Measurements from ENCODE around the gene CALCA. TPM values are rescaled to one million over a fixed set of nuclear protein-coding genes. Genes with fewer than 3 reads are reported as not detected.
"Not testable (repeated sequence)": the region's sequence is repeated elsewhere in the genome, so short reads cannot be mapped to it uniquely, and the experiment has no call there.

CALCA gene, protein sequence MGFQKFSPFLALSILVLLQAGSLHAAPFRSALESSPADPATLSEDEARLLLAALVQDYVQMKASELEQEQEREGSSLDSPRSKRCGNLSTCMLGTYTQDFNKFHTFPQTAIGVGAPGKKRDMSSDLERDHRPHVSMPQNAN
- total RNA-seq = not detected

- peak; percentile 6 for DNase-seq
These were observed at the start of gene CALCA for GRCh38 chr11:14971865-14972580. TSS of gene CALCA (minus strand) at chr11:14972351. CDS start at chr11:14971192, 1,159 bp downstream.

- DNase-seq = no peak
These were observed 44.0 kb upstream of the CALCA start for GRCh38 chr11:15016200-15016599.

DNA sequence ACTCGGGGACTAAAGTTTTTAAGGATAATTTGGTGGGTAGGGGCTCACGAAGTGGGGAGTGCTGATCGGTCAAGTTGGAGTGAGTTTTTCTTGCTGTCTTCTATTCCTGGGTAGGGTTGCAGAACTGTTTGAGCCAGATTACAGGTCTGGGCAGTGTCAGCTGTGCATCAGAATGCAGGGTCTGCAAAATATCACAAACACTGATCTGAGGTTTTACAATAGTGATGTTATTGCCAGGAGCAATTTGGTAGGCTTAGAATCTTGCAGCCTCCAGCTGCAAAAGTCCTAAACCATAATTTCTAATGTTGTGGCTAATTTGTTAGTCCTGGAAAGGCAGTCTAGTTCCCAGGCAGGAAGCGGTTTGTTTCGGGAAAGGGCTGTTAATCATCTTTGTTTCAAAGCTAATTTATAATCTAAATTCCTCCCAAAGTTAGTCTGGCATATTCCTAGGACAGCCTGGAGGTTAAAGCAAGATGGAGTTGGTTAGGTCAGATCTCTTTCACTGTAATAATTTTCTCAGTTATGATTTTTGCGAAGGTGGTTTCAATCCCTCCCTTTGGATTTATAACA lies 39.7 kb upstream of the CALCA start:
- peak; percentile 40 for DNase-seq

GRCh38 chr11:15010865-15011264 lies 38.7 kb upstream of the CALCA start:
- DNase-seq = no peak

- no peak for DNase-seq
These were observed 34.1 kb upstream of the CALCA start for GRCh38 chr11:15006139-15006759.

- DNase-seq = not testable (repeated sequence)
These were observed 16.0 kb upstream of the CALCA start for GRCh38 chr11:14988133-14988532.

- DNase-seq = no peak
These were observed 9.4 kb upstream of the CALCA start for GRCh38 chr11:14981507-14981906.

- no peak for DNase-seq
These were observed 8.7 kb upstream of the CALCA start for GRCh38 chr11:14980854-14981253.

DNA sequence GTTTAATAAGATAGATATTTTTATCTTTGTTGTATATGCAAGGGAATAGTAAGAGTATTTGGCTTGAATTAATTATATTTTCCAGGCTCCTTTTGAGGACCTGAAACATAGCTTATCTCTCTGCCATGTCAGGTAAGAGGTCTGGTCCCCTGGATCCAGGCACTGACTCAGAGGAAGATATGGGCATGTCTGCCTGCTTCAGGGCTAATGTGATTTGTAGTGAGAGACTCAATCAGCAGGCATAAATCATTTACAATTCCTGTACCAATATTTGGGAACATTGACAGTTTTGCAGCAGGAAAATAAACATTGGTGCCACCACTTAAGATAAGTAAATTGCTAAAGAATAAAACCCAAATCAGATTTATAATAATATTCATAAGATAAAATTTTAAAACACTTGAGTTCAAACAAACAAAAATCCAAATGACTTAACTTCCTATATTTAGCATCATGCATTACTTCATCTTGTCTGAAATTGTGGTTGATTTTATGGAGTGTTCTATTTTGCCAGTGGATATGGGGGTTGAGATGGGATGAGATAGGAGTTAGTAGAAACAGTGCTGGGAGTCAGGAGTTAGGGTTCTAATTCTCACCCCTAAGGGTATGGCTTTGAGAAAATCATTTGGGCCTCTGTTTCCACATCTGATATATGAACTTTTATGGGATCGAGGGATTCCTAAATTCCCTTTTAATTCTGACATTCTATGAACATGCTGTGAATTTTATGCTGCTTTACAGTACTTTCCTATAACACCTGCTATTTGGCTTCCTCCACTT lies 5.1 kb upstream of the CALCA start:
- DNase-seq = no peak

GRCh38 chr11:14975252-14975587 lies 3.1 kb upstream of the CALCA start:
- peak; percentile 24 for DNase-seq

GRCh38 chr11:14974515-14975251 lies 2.5 kb upstream of the CALCA start:
- peak; percentile 57 for DNase-seq

- DNase-seq = peak; percentile 32
These were observed 1.7 kb upstream of the CALCA start for GRCh38 chr11:14973621-14974514.

GRCh38 chr11:14972581-14973495 lies 687 bp upstream of the CALCA start:
- peak; percentile 3 for DNase-seq

DNA sequence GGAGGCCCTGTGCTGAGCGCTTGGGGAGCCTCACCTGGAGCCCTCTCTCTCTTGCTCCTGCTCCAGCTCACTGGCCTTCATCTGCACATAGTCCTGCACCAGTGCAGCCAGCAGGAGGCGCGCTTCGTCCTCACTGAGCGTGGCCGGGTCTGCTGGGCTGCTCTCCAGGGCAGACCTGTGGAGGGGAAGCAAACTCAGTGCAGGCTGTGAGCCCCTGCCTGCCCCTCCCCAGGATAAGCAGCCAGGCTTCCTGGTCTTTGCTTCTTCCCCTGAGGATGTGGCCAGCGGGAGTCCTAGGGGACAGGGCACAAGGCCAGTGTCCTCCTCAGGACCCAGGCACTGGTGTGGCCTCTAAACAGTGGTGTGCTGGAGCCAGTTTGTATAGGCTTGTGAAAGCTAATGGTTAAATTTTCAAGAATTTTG lies 2.2 kb downstream of the CALCA start:
- peak; percentile 45 for DNase-seq

GRCh38 chr11:14967581-14968243 lies 4.4 kb downstream of the CALCA start:
- no peak for DNase-seq

- DNase-seq = no peak
These were observed 16.0 kb downstream of the CALCA start for GRCh38 chr11:14956111-14956510.

GRCh38 chr11:14954581-14954980 lies 17.6 kb downstream of the CALCA start:
- no peak for DNase-seq

GRCh38 chr11:14953904-14954303 lies 18.2 kb downstream of the CALCA start:
- no peak for DNase-seq

Data from tongue (tissue), 2 donors.